ENCODE results near the gene CBL.
A peak's percentile ranks its signal among the peaks of the same experiment; 100 is the strongest.
"Not testable (repeated sequence)": the region's sequence is repeated elsewhere in the genome, so short reads cannot be mapped to it uniquely, and the experiment has no call there.

CBL gene

GRCh38 chr11:119185981-119186634 lies 20.0 kb upstream of the CBL start:
- no peak for DNase-seq

GRCh38 chr11:119187123-119187892 lies 18.8 kb upstream of the CBL start:
- peak; percentile 13 for DNase-seq

GRCh38 chr11:119188067-119188466 lies 18.1 kb upstream of the CBL start:
- DNase-seq = no peak

- no peak for DNase-seq
Measured at GRCh38 chr11:119188887-119189286, 17.3 kb upstream of the CBL start.

- DNase-seq = no peak
Measured at GRCh38 chr11:119189393-119189792, 16.7 kb upstream of the CBL start.

GRCh38 chr11:119190531-119190930 lies 15.6 kb upstream of the CBL start:
- no peak for DNase-seq

- not testable (repeated sequence) for DNase-seq
Measured at GRCh38 chr11:119191265-119191664, 14.9 kb upstream of the CBL start.

- DNase-seq = no peak
Measured at GRCh38 chr11:119192111-119192510, 14.0 kb upstream of the CBL start.

- no peak for DNase-seq
Measured at GRCh38 chr11:119193001-119193400, 13.1 kb upstream of the CBL start.

- DNase-seq = no peak
Measured at GRCh38 chr11:119193626-119194025, 12.5 kb upstream of the CBL start.

- no peak for DNase-seq
Measured at GRCh38 chr11:119194811-119195440, 11.2 kb upstream of the CBL start.

GRCh38 chr11:119195680-119196079 lies 10.5 kb upstream of the CBL start:
- DNase-seq = peak; percentile 76

GRCh38 chr11:119196833-119197483 lies 9.2 kb upstream of the CBL start:
- DNase-seq = peak; percentile 70

GRCh38 chr11:119198925-119199324 lies 7.2 kb upstream of the CBL start:
- no peak for DNase-seq

- DNase-seq = not testable (repeated sequence)
Measured at GRCh38 chr11:119201236-119201635, 4.9 kb upstream of the CBL start.

GRCh38 chr11:119202554-119202953 lies 3.6 kb upstream of the CBL start:
- DNase-seq = no peak

- no peak for DNase-seq
Measured at GRCh38 chr11:119204066-119204465, 2.1 kb upstream of the CBL start.

GRCh38 chr11:119205080-119205479 lies 1.1 kb upstream of the CBL start:
- DNase-seq = no peak

- DNase-seq = no peak
Measured at GRCh38 chr11:119206511-119207414, 624 bp downstream of the CBL start.

- DNase-seq = no peak
Measured at GRCh38 chr11:119207415-119207960, 1.3 kb downstream of the CBL start.

GRCh38 chr11:119209186-119209585 lies 3.0 kb downstream of the CBL start:
- no peak for DNase-seq

- DNase-seq = peak; percentile 34
Measured at GRCh38 chr11:119210050-119210449, 3.9 kb downstream of the CBL start.

Data from NCI-H226 (cell line).